ENCODE data around the gene WWC1.

The WWC1 gene

DNA sequence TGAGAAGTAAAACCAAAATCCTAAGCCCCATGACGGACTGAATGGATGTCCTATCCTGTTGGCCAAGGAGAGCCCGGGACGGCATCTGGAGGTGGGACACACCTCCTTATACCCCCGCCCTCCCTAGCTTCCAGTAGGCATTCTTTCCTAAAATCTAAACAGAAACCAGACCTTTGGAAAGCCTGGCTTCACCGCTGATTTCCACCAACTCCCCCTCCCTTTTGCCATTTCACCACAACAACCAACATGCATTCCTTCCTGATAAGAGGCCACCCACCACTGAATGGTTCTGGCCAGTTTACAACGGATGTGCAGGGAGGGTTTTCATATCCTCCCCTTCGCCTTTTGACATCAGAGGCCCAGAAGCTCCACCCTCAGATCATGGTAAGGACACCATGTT, 185.6 kb downstream of the WWC1 start:
- no peaks in the 10 kb centered on the region for H3F3A ChIP-seq (ENCODE audit: insufficient read depth, low read length)
- H3K4me2 ChIP-seq (ENCODE audit: low read length), result no peak overlapping the region
- H3K79me2 ChIP-seq (ENCODE audit: insufficient read depth, low read length), result no peaks in the 10 kb centered on the region
- H3K36me3 ChIP-seq (ENCODE audit: insufficient read depth, low read length), result no peaks in the 10 kb centered on the region
- H4K20me1 ChIP-seq (ENCODE audit: insufficient read depth, low read length), result no peaks in the 10 kb centered on the region
- no peak overlapping the region for H2AFZ ChIP-seq (ENCODE audit: low read length)
- H3K9me2 ChIP-seq (ENCODE audit: low read depth, low read length), result no peaks in the 10 kb centered on the region
- peaks cover 8% of the 10 kb centered on the region for H3K4me1 ChIP-seq (ENCODE audit: insufficient read depth, low read length, severe bottlenecking)
- no peaks in the 10 kb centered on the region for H3K27me3 ChIP-seq (ENCODE audit: insufficient read depth, low read length)
- no peaks in the 10 kb centered on the region for H3K9me3 ChIP-seq (ENCODE audit: low read length)
- no peak overlapping the region for H3K27ac ChIP-seq (ENCODE audit: low read depth, low read length, poor library complexity, severe bottlenecking)
- TF ChIP-seq, protein P1, sequence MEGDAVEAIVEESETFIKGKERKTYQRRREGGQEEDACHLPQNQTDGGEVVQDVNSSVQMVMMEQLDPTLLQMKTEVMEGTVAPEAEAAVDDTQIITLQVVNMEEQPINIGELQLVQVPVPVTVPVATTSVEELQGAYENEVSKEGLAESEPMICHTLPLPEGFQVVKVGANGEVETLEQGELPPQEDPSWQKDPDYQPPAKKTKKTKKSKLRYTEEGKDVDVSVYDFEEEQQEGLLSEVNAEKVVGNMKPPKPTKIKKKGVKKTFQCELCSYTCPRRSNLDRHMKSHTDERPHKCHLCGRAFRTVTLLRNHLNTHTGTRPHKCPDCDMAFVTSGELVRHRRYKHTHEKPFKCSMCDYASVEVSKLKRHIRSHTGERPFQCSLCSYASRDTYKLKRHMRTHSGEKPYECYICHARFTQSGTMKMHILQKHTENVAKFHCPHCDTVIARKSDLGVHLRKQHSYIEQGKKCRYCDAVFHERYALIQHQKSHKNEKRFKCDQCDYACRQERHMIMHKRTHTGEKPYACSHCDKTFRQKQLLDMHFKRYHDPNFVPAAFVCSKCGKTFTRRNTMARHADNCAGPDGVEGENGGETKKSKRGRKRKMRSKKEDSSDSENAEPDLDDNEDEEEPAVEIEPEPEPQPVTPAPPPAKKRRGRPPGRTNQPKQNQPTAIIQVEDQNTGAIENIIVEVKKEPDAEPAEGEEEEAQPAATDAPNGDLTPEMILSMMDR (IDR thresholded peaks at IDR 0.05; ENCODE audit: low read length), result no peak
- TF ChIP-seq EZH2 (IDR thresholded peaks at IDR 0.05; ENCODE audit: borderline replicate concordance, low read length), result no peak
- no peak overlapping the region for H3K4me3 ChIP-seq (ENCODE audit: low read depth, low read length, poor library complexity, severe bottlenecking)
- H3K9ac ChIP-seq (ENCODE audit: low read length), result no peak overlapping the region

- no peak overlapping the region for H3K4me2 ChIP-seq (ENCODE audit: low read length)
- no peaks in the 10 kb centered on the region for H3K9me3 ChIP-seq (ENCODE audit: low read length)
- no peaks in the 10 kb centered on the region for H3K79me2 ChIP-seq (ENCODE audit: insufficient read depth, low read length)
- no peak for TF ChIP-seq EZH2 (IDR thresholded peaks at IDR 0.05; ENCODE audit: borderline replicate concordance, low read length)
- TF ChIP-seq, protein P1 (IDR thresholded peaks at IDR 0.05; ENCODE audit: low read length), result no peak
- H3K9ac ChIP-seq (ENCODE audit: low read length), result no peak overlapping the region
- H4K20me1 ChIP-seq (ENCODE audit: insufficient read depth, low read length), result no peaks in the 10 kb centered on the region
- H3K9me2 ChIP-seq (ENCODE audit: low read depth, low read length), result no peaks in the 10 kb centered on the region
- H3K36me3 ChIP-seq (ENCODE audit: insufficient read depth, low read length), result no peaks in the 10 kb centered on the region
- no peak overlapping the region for H2AFZ ChIP-seq (ENCODE audit: low read length)
- H3K27ac ChIP-seq (ENCODE audit: low read depth, low read length, poor library complexity, severe bottlenecking), result no peak overlapping the region
- H3F3A ChIP-seq (ENCODE audit: insufficient read depth, low read length), result no peaks in the 10 kb centered on the region
- H3K4me3 ChIP-seq (ENCODE audit: low read depth, low read length, poor library complexity, severe bottlenecking), result no peak overlapping the region
- H3K27me3 ChIP-seq (ENCODE audit: insufficient read depth, low read length), result no peaks in the 10 kb centered on the region
- H3K4me1 ChIP-seq (ENCODE audit: insufficient read depth, low read length, severe bottlenecking), result peaks cover 8% of the 10 kb centered on the region
Measured at GRCh38 chr5:168479166-168479565, 187.7 kb downstream of the WWC1 start.

- peaks cover 8% of the 10 kb centered on the region for H3K4me1 ChIP-seq (ENCODE audit: insufficient read depth, low read length, severe bottlenecking)
- no peaks in the 10 kb centered on the region for H3K79me2 ChIP-seq (ENCODE audit: insufficient read depth, low read length)
- no peak overlapping the region for H2AFZ ChIP-seq (ENCODE audit: low read length)
- TF ChIP-seq, protein P1 (IDR thresholded peaks at IDR 0.05; ENCODE audit: low read length), result no peak
- H4K20me1 ChIP-seq (ENCODE audit: insufficient read depth, low read length), result no peaks in the 10 kb centered on the region
- no peaks in the 10 kb centered on the region for H3K9me3 ChIP-seq (ENCODE audit: low read length)
- H3K4me3 ChIP-seq (ENCODE audit: low read depth, low read length, poor library complexity, severe bottlenecking), result no peak overlapping the region
- H3K27me3 ChIP-seq (ENCODE audit: insufficient read depth, low read length), result no peaks in the 10 kb centered on the region
- H3K9ac ChIP-seq (ENCODE audit: low read length), result no peak overlapping the region
- no peak overlapping the region for H3K4me2 ChIP-seq (ENCODE audit: low read length)
- H3K9me2 ChIP-seq (ENCODE audit: low read depth, low read length), result no peaks in the 10 kb centered on the region
- H3K36me3 ChIP-seq (ENCODE audit: insufficient read depth, low read length), result no peaks in the 10 kb centered on the region
- no peaks in the 10 kb centered on the region for H3F3A ChIP-seq (ENCODE audit: insufficient read depth, low read length)
- no peak overlapping the region for H3K27ac ChIP-seq (ENCODE audit: low read depth, low read length, poor library complexity, severe bottlenecking)
Measured at GRCh38 chr5:168480601-168481000, 189.2 kb downstream of the WWC1 start.
